ENCODE data around the gene PARD3. TPM values are rescaled to one million over a fixed set of nuclear protein-coding genes. Genes with fewer than 3 reads are reported as not detected.
A peak's percentile ranks its signal among the peaks of the same experiment; 100 is the strongest.

The PARD3 gene
- total RNA-seq, 1 experiment from 2014 or later, result 154 TPM

DNA sequence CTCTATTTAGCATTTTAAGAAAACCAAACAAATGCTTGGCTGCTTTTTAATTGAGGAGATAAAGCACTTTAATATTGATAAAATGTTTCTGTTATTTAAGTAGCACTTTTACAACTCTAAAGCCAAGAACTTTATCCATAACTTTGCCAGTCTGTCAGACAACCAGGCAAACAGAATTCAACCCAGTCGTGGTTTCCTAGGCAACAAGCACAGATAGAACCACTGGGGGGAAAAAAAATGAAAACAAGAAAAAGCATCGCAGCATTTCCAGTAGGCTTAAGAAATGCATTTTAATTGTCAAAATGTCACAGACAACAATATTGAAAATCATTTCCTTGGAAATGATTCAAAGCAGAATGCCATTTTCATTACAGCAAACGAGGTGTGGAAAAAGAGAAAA, 323.4 kb downstream of the PARD3 start:
- intact Hi-C loops (cut with micrococcal nuclease), result no loop called here
- CTCF ChIA-PET, result no interaction called here
- H3K27me3 ChIP-seq (ENCODE audit: low read length), result no peaks in the 10 kb centered on the region
- peaks cover 27% of the 10 kb centered on the region for H3K4me1 ChIP-seq (ENCODE audit: insufficient read depth, low read length)
- DNase-seq (peak; percentile 40), ATAC-seq (peak; percentile 5)
- no peak for TF ChIP-seq EZH2 (IDR thresholded peaks at IDR 0.05; ENCODE audit: low read length, unreplicated experiment)
- TF ChIP-seq EZH2phosphoT487 (IDR thresholded peaks at IDR 0.05; ENCODE audit: borderline replicate concordance, low read length), result no peak
- TF ChIP-seq, protein P1, sequence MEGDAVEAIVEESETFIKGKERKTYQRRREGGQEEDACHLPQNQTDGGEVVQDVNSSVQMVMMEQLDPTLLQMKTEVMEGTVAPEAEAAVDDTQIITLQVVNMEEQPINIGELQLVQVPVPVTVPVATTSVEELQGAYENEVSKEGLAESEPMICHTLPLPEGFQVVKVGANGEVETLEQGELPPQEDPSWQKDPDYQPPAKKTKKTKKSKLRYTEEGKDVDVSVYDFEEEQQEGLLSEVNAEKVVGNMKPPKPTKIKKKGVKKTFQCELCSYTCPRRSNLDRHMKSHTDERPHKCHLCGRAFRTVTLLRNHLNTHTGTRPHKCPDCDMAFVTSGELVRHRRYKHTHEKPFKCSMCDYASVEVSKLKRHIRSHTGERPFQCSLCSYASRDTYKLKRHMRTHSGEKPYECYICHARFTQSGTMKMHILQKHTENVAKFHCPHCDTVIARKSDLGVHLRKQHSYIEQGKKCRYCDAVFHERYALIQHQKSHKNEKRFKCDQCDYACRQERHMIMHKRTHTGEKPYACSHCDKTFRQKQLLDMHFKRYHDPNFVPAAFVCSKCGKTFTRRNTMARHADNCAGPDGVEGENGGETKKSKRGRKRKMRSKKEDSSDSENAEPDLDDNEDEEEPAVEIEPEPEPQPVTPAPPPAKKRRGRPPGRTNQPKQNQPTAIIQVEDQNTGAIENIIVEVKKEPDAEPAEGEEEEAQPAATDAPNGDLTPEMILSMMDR (conservative IDR thresholded peaks at IDR 0.05; ENCODE audit: low read depth, low read length), result no peak
- peak overlapping the region; percentile 26 for H3K27ac ChIP-seq (ENCODE audit: low read length)
- POLR2A ChIA-PET (ENCODE audit: unreplicated experiment), result interaction anchor here (0.6 kb wide), 1 partner anchor 1537 kb away, joined by 3 read pairs; no protein-coding TSS in a partner anchor
- peak overlapping the region; percentile 51 for H3K4me2 ChIP-seq (ENCODE audit: low read length)
- peak overlapping the region; percentile 2; the same call in 1 of the 2 replicates for H3K9ac ChIP-seq (ENCODE audit: low read length)
- H2AFZ ChIP-seq (ENCODE audit: low read length), result 0 out of 2 replicates have a peak overlapping the region, but pooled peaks have one; percentile 4
- peak overlapping the region; percentile 6 for H3K4me3 ChIP-seq (ENCODE audit: low read length)
- no peaks in the 10 kb centered on the region for H4K20me1 ChIP-seq (ENCODE audit: low read length)
- no peaks in the 10 kb centered on the region for H3K79me2 ChIP-seq (ENCODE audit: low read length)
- no peaks in the 10 kb centered on the region for H3K9me3 ChIP-seq (ENCODE audit: low read length)
- H3F3A ChIP-seq (ENCODE audit: low read length, unreplicated experiment), result no peaks in the 10 kb centered on the region
- no TSS peak for BruUV-seq (replicated peaks)
- no peaks in the 10 kb centered on the region for H3K9me2 ChIP-seq (replicated peaks; ENCODE audit: low read length)
- no peaks in the 10 kb centered on the region for H3K36me3 ChIP-seq (ENCODE audit: low read depth, low read length)

DNA sequence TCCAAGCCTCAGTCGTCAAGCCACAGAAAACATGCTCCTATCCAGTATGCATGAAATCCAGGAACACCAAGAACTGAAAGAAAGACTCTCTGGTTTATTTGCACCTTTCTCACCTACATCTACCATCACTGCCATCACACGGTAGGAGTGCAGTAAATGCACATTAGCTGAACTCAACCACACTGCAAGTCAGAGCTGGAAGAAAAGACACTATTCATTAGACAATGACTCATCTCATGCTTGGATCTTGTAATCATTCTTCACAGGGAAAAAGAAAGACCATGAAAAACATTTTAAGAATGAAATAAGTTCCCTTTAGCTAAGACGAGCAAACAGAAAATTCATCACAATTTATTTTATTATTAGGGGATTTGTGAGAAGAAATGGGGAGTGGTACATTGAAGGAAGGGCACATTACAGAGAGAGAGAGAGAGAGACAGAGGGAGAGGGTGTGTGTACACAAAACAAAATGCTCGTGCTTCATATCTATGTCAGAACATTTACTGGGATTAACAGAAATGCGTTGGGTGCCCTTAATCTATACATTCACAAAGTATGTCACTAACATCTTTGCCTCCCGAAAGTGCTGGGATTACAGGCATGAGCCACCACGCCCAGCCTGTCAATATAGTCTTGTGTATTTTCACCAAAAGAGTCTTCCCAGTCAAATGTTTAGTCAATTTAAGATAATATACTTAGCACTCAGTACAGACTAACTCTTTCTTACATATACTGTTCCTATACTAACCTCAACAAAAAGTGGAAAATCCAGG, 324.9 kb downstream of the PARD3 start:
- peak overlapping the region; percentile 14 for H3K27ac ChIP-seq (ENCODE audit: low read length)
- H3K9me2 ChIP-seq (replicated peaks; ENCODE audit: low read length), result no peaks in the 10 kb centered on the region
- no peaks in the 10 kb centered on the region for H4K20me1 ChIP-seq (ENCODE audit: low read length)
- no peaks in the 10 kb centered on the region for H3K9me3 ChIP-seq (ENCODE audit: low read length)
- intact Hi-C loops (cut with micrococcal nuclease), result no loop called here
- no peaks in the 10 kb centered on the region for H3K36me3 ChIP-seq (ENCODE audit: low read depth, low read length)
- TF ChIP-seq, protein P1 (conservative IDR thresholded peaks at IDR 0.05; ENCODE audit: low read depth, low read length), result peak; percentile 41; the same call in 1 of the 2 replicates
- no peak for TF ChIP-seq EZH2 (IDR thresholded peaks at IDR 0.05; ENCODE audit: low read length, unreplicated experiment)
- TF ChIP-seq EZH2phosphoT487 (IDR thresholded peaks at IDR 0.05; ENCODE audit: borderline replicate concordance, low read length), result no peak
- no peaks in the 10 kb centered on the region for H3K79me2 ChIP-seq (ENCODE audit: low read length)
- ChIA-PET CTCF (no interaction called here), POLR2A (ENCODE audit: unreplicated experiment) (interaction anchor here (0.6 to 0.7 kb wide), 2 partner anchors 171 to 174 kb away, joined by 4 to 14 read pairs; no protein-coding TSS in a partner anchor)
- no peak overlapping the region for H2AFZ ChIP-seq (ENCODE audit: low read length)
- no peak overlapping the region for H3K4me3 ChIP-seq (ENCODE audit: low read length)
- DNase-seq (peak; percentile 87), ATAC-seq (peak; percentile 85)
- no peak overlapping the region for H3K9ac ChIP-seq (ENCODE audit: low read length)
- no peaks in the 10 kb centered on the region for H3F3A ChIP-seq (ENCODE audit: low read length, unreplicated experiment)
- BruUV-seq (replicated peaks), result no TSS peak
- H3K4me1 ChIP-seq (ENCODE audit: insufficient read depth, low read length), result peaks cover 27% of the 10 kb centered on the region
- H3K4me2 ChIP-seq (ENCODE audit: low read length), result peak overlapping the region; percentile 17
- no peaks in the 10 kb centered on the region for H3K27me3 ChIP-seq (ENCODE audit: low read length)

DNA sequence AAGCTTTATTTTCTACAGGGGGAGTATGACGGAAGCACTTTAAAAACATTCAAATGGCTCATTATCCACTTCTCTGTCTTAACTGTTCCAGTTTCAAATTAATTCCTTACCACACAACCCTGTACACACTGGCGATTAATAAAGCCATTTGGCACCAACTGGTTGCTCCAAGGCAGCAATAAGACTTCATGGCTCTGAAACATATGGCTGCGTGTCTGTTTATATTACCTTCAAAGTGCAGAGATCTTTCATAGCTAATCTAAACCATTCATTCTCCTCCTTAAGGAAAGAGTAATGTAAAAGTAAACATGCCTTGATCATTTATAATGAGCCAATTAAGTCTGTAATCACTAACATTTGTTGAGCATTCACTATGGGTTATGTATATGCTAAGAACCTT, 325.7 kb downstream of the PARD3 start:
- Histone ChIP-seq H3K27me3 (ENCODE audit: low read length) (no peaks in the 10 kb centered on the region), H3K36me3 (ENCODE audit: low read depth, low read length) (no peaks in the 10 kb centered on the region), H3K27ac (ENCODE audit: low read length) (no peak overlapping the region), H2AFZ (ENCODE audit: low read length) (no peak overlapping the region), H3K9me3 (ENCODE audit: low read length) (no peaks in the 10 kb centered on the region), H3K9me2 (replicated peaks; ENCODE audit: low read length) (no peaks in the 10 kb centered on the region), H3K4me3 (ENCODE audit: low read length) (no peak overlapping the region), H3K9ac (ENCODE audit: low read length) (no peak overlapping the region), H3K79me2 (ENCODE audit: low read length) (no peaks in the 10 kb centered on the region), H3K4me2 (ENCODE audit: low read length) (no peak overlapping the region), H3F3A (ENCODE audit: low read length, unreplicated experiment) (no peaks in the 10 kb centered on the region), H4K20me1 (ENCODE audit: low read length) (no peaks in the 10 kb centered on the region), H3K4me1 (ENCODE audit: insufficient read depth, low read length) (peaks cover 31% of the 10 kb centered on the region)
- ATAC-seq, result no peak
- BruUV-seq (replicated peaks), result no TSS peak
- no peak for DNase-seq
- POLR2A ChIA-PET (ENCODE audit: unreplicated experiment), result interaction anchor here (0.7 kb wide), 1 partner anchor 173 kb away, joined by 4 read pairs; no protein-coding TSS in a partner anchor
- TF ChIP-seq EZH2phosphoT487 (IDR thresholded peaks at IDR 0.05; ENCODE audit: borderline replicate concordance, low read length), result no peak
- TF ChIP-seq, protein P1 (conservative IDR thresholded peaks at IDR 0.05; ENCODE audit: low read depth, low read length), result no peak
- TF ChIP-seq EZH2 (IDR thresholded peaks at IDR 0.05; ENCODE audit: low read length, unreplicated experiment), result no peak
- intact Hi-C loops (cut with micrococcal nuclease), result no loop called here
- CTCF ChIA-PET, result no interaction called here
